Spleen (tissue), 11 donors: Measurements from ENCODE around the gene TLR2. TPM values are rescaled to one million over a fixed set of nuclear protein-coding genes. Genes with fewer than 3 reads are reported as not detected.
A peak's percentile ranks its signal among the peaks of the same experiment; 100 is the strongest.

Experiments
- DNase-seq: peaks from one replicate; pipeline ENCODE4 v3.0.0-alpha.2; 2020
- H3K27ac ChIP-seq, 8 donors: fragments of 200-600 bp; sonication (generic) in 7 of 8; 1 replicate in 4 of 8; 2 replicates in 4 of 8; pipeline versions ENCODE4 v1.5.0 to v1.8.0; 2016 to 2021; ENCODE audit warnings: inconsistent platforms in 4 of 8, mild to moderate bottlenecking in 4 of 8, moderate library complexity in 1 of 8
- H3K27me3 ChIP-seq, 7 donors: fragments of 200-600 bp; sonication (generic) in 6 of 7; replicated peaks in 1 of 7; 1 replicate in 4 of 7; 2 replicates in 3 of 7; pipeline versions ENCODE4 v1.5.0 to v1.8.0; 2016 to 2021; ENCODE audit warnings: inconsistent platforms in 3 of 7, mild to moderate bottlenecking in 1 of 7
- H3K36me3 ChIP-seq, 6 donors: fragments of 200-600 bp; sonication (generic) in 5 of 6; 1 replicate in 4 of 6; 2 replicates in 2 of 6; pipeline versions ENCODE4 v1.5.0 to v1.8.0; 2016 to 2021; ENCODE audit warnings: inconsistent platforms in 2 of 6
- H3K4me1 ChIP-seq, 6 donors: fragments of 200-600 bp; sonication (generic) in 5 of 6; 1 replicate in 3 of 6; 2 replicates in 3 of 6; pipeline versions ENCODE4 v1.5.0 to v1.8.0; 2016 to 2021; ENCODE audit warnings: inconsistent platforms in 3 of 6
- H3K4me3 ChIP-seq, 8 donors: fragments of 200-600 bp; sonication (generic) in 7 of 8; 1 replicate in 4 of 8; 2 replicates in 4 of 8; pipeline versions ENCODE4 v1.5.0 to v1.8.0; 2016 to 2021; ENCODE audit warnings: inconsistent platforms in 4 of 8, mild to moderate bottlenecking in 4 of 8, moderate library complexity in 2 of 8
- H3K9me3 ChIP-seq, 8 donors: fragments of 200-600 bp; sonication (generic) in 7 of 8; 1 replicate in 4 of 8; 2 replicates in 4 of 8; pipeline versions ENCODE4 v1.5.0 to v1.8.0; 2016 to 2021; ENCODE audit warnings: inconsistent platforms in 4 of 8
- CTCF ChIP-seq, 11 experiments: fragments of 200-600 bp in 7 of 11; fragments of 450-650 bp in 4 of 11; sonication (generic) in 4 of 11; IDR thresholded peaks in 8 of 11; conservative IDR thresholded peaks in 3 of 11; 1 replicate in 7 of 11; 2 replicates in 4 of 11; pipeline versions ENCODE4 v1.4.0 to v1.8.0; 2016 to 2021; ENCODE audit warnings: antibody characterized with exemption in 11 of 11, inconsistent platforms in 4 of 11, mild to moderate bottlenecking in 1 of 11
- POLR2A ChIP-seq, 3 donors: fragments of 450-650 bp; IDR thresholded peaks; one replicate each; pipeline ENCODE4 v1.5.1; 2017; ENCODE audit warnings: antibody characterized with exemption in 3 of 3, mild to moderate bottlenecking in 1 of 3
- POLR2AphosphoS5 ChIP-seq, 3 donors: sonication (generic); formaldehyde crosslinking; IDR thresholded peaks; one replicate each; pipeline ENCODE4 v1.5.1; 2017; ENCODE audit warnings: antibody characterized with exemption in 3 of 3
- WGBS, 5 donors: extraction: QIAGEN DNeasy Blood & Tissue Kit in 3 of 5; methylation state at CpG; one replicate each; pipeline versions ENCODE4 v1.1.5 to v1.1.7; 2013 to 2018; 5-methylcytosine and 5-hydroxymethylcytosine counted together
- intact Hi-C: fragments of 100-400 bp; cut with DNase I; formaldehyde crosslinking; loops from one replicate; pipeline ENCODE4 v1.15.0; 2023; ENCODE audit warnings: low total_unique reads
- polyA plus RNA-seq, 3 donors: library from polyadenylated mRNA; stranded (reverse); fragments of 200-250 nt; gene quantifications; one replicate each; pipeline ENCODE4 v1.2.1, GENCODE V29; 2013
- total RNA-seq, 7 donors: library from RNA; depleted of rRNA in 3 of 7; stranded (reverse); fragments of >200 nt in 3 of 7; fragmentation: NEBNext Ultra II Directional in 4 of 7; extraction: Animal tissue kit (Norgen Biotek cat#: 25700) in 4 of 7; gene quantifications; one replicate each; pipeline versions ENCODE4 v1.1.0 to v1.2.1, GENCODE V29; 2016 to 2021
- donor health status: healthy with polysubstance abuse.
- donor health status: DM: no; HTN: no; CAD: no; lungs with moderate emphysema.
- donor health status: DM: no; HTN: no; CAD: no.
- donor health status: Bipolar disorder and iron deficiency.
- donor health status: healthy.
- donor health status: DM: no; HTN: no; CAD: no.
- donor health status: DM: yes; HTN: yes; CAD: no.

TLR2 gene
- total and polyA plus RNA-seq, 10 donors, result 4.8 to 167 (median 71.1) TPM

- 81 to 94% (median 91%) methylated on average over 3 of the region's 3 CpGs for WGBS, 5 donors
- intact Hi-C loops, result loop anchor here (10.0 kb wide), 1 partner anchor 118 kb away; no protein-coding TSS in a partner anchor
Measured at GRCh38 chr4:153637201-153637600, 46.9 kb upstream of the TLR2 start.

DNA sequence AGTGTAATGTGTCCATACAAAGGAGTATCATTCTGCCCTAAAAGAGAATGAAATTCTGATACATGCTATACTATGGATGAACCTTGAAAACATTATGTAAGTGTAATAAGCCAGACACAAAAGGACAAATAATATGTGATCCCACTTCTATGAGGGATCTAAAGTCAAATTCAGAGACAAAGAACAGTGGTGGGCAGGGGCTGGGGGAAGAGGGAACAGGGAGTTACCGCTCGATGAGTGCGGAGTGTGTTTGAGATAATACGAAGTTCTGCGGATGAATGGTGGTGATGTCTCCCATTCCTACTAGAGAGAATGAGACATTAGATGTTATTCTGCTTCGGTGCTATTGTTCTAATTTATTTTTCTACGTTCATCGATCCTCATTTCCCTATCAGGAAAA lies 46.1 kb upstream of the TLR2 start:
- no peaks in the 10 kb centered on the region for H3K9me3 ChIP-seq
- H3K4me3 ChIP-seq, result no peak overlapping the region
- TF ChIP-seq CTCF (IDR thresholded peaks at IDR 0.05 in 8 of 11, conservative IDR thresholded peaks at IDR 0.05 in 3 of 11) (no peak), POLR2A (IDR thresholded peaks at IDR 0.05) (no peak), POLR2AphosphoS5 (IDR thresholded peaks at IDR 0.05) (no peak)
- H3K36me3 ChIP-seq, result peaks cover 10 to 56% (median 50%) of the 10 kb centered on the region in 6 donors
- no peaks in the 10 kb centered on the region for H3K27me3 ChIP-seq
- peaks cover under 1 to 5% (median 3%) of the 10 kb centered on the region in 6 donors for H3K4me1 ChIP-seq
- no peak overlapping the region for H3K27ac ChIP-seq
- no peak for DNase-seq
- WGBS, 5 donors, result 93 to 97% (median 96%) methylated on average over 8 of the region's 8 CpGs
- intact Hi-C loops, result loop anchor here (10.0 kb wide), 1 partner anchor 117 kb away; no protein-coding TSS in a partner anchor

More at GRCh38 chr4:153637201-153637600, 46.9 kb upstream of the TLR2 start:
- Histone ChIP-seq H3K4me1 (peaks cover 0 to 5% (median 0%) of the 10 kb centered on the region in 6 donors), H3K27ac (no peak overlapping the region), H3K9me3 (no peaks in the 10 kb centered on the region), H3K4me3 (no peak overlapping the region), H3K36me3 (peaks cover 12 to 64% (median 58%) of the 10 kb centered on the region in 6 donors), H3K27me3 (no peaks in the 10 kb centered on the region)
- TF ChIP-seq CTCF (IDR thresholded peaks at IDR 0.05 in 8 of 11, conservative IDR thresholded peaks at IDR 0.05 in 3 of 11), result no peak
- peak in 1 of 3 donors; percentile 8 for TF ChIP-seq POLR2AphosphoS5 (IDR thresholded peaks at IDR 0.05)
- no peak for DNase-seq

GRCh38 chr4:153638999-153639398 lies 45.1 kb upstream of the TLR2 start:
- Histone ChIP-seq H3K9me3 (no peaks in the 10 kb centered on the region), H3K4me3 (no peak overlapping the region), H3K4me1 (peaks cover 4 to 15% (median 10%) of the 10 kb centered on the region in 6 donors), H3K27ac (no peak overlapping the region), H3K36me3 (peaks cover 7 to 46% (median 40%) of the 10 kb centered on the region in 6 donors), H3K27me3 (no peaks in the 10 kb centered on the region)
- 71 to 100% (median 91%) methylated on average over 3 of the region's 3 CpGs for WGBS, 5 donors
- no peak for TF ChIP-seq POLR2AphosphoS5 (IDR thresholded peaks at IDR 0.05)
- TF ChIP-seq CTCF (IDR thresholded peaks at IDR 0.05 in 8 of 11, conservative IDR thresholded peaks at IDR 0.05 in 3 of 11), result no peak
- no peak for TF ChIP-seq POLR2A (IDR thresholded peaks at IDR 0.05)
- no peak for DNase-seq
- intact Hi-C loops, result loop anchor here (10.0 kb wide), 1 partner anchor 116 kb away; no protein-coding TSS in a partner anchor

DNA sequence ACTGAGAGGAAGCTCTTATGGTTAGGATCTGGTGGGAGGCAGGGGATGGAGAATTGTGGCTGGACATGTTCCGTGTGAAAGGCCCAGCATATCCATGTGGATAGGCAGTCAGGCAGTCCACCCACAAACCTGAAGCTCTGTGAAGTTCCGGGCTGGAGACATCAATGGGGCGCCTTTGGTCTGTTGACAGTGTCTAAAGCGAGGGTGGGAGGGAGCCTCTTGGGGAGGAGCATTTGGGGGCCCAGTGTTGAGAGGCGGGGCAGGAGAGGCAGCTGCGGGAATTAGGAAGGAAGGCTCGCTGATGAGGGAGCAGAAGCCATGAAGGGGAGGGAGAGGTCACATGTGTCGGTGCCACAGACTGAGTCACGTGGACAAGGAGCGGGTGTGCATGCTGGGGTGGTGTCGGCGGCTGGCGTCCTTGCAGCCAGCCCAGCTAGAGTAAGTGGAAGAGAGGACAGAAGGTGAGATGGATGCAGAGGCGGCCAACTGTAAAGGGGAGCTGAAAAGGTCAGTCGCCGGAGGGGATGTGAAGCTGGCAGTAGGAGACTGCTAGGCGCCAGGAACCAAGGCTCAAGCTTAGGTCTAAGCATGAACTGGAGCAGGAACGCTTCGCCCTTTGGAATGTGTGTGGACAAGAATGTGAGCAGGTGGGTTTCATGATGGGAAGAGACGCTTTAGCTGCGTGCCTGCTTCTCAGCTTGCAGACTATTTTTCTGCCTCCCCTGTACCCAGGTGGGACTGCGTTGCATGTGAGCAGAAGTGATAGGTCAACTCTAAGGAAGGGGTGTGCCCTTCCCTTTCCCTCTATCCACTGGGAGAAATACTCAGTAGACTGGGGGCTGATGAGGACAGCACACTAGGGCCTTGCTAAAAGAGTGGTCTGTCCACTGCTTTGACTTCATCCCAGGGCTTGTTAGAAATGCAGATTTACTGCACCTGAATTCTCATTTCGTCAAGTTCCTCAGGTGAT lies 44.0 kb upstream of the TLR2 start:
- TF ChIP-seq POLR2AphosphoS5 (IDR thresholded peaks at IDR 0.05) (peak in 2 of 3 donors; percentile 16 to 20), POLR2A (IDR thresholded peaks at IDR 0.05) (no peak)
- H3K4me3 ChIP-seq, result no peak overlapping the region
- peaks cover 4 to 35% (median 29%) of the 10 kb centered on the region in 6 donors for H3K36me3 ChIP-seq
- peaks cover 4 to 22% (median 8%) of the 10 kb centered on the region in 6 donors for H3K4me1 ChIP-seq
- WGBS, 5 donors, result 71 to 79% (median 78%) methylated on average over 23 of the region's 23 CpGs
- no peaks in the 10 kb centered on the region for H3K27me3 ChIP-seq
- intact Hi-C loops, result loop anchor here (10.0 kb wide), 1 partner anchor 115 kb away; no protein-coding TSS in a partner anchor
- H3K9me3 ChIP-seq, result peaks cover 0 to 3% (median under 1%) of the 10 kb centered on the region in 8 donors
- no peak overlapping the region for H3K27ac ChIP-seq
- no peak for DNase-seq
